Upper lobe of right lung (tissue), 1 donor: ENCODE results near the gene TMEM145. TPM values are rescaled to one million over a fixed set of nuclear protein-coding genes. Genes with fewer than 3 reads are reported as not detected.
"Not testable (repeated sequence)": the region's sequence is repeated elsewhere in the genome, so short reads cannot be mapped to it uniquely, and the experiment has no call there.

ENCODE experiments used
- ATAC-seq: fragments of 200-7000 bp; cut with Tn5 transposase; one replicate; pipeline ENCODE4 v1.9.1; 2020; ENCODE audit warnings: mild to moderate bottlenecking, moderate library complexity
- DNase-seq: peaks from one replicate; pipeline ENCODE4 v3.0.0-alpha.2; 2020
- H3K27ac ChIP-seq: fragments of 200-600 bp; one replicate; pipeline ENCODE4 v1.8.0; 2022
- H3K27me3 ChIP-seq: fragments of 200-600 bp; one replicate; pipeline ENCODE4 v1.8.0; 2022; ENCODE audit warnings: mild to moderate bottlenecking
- H3K36me3 ChIP-seq: fragments of 200-600 bp; one replicate; pipeline ENCODE4 v1.8.0; 2022
- H3K4me1 ChIP-seq: fragments of 200-600 bp; one replicate; pipeline ENCODE4 v1.8.0; 2022
- H3K4me3 ChIP-seq: fragments of 200-600 bp; one replicate; pipeline ENCODE4 v1.8.0; 2022; ENCODE audit warnings: mild to moderate bottlenecking
- H3K9me3 ChIP-seq: fragments of 200-600 bp; one replicate; pipeline ENCODE4 v1.8.0; 2022
- CTCF ChIP-seq: fragments of 200-600 bp; IDR thresholded peaks from one replicate; pipeline ENCODE4 v1.8.0; 2022; ENCODE audit warnings: antibody characterized with exemption
- intact Hi-C: fragments of 100-400 bp; cut with DNase I; formaldehyde crosslinking; loops from one replicate; pipeline ENCODE4 v1.11.0; 2022
- total RNA-seq: library from RNA; stranded (reverse); fragmentation: NEBNext Ultra II Directional; extraction: Animal tissue kit (Norgen Biotek cat#: 25700); gene quantifications from one replicate; pipeline ENCODE4 v1.2.1, GENCODE V29; 2021
- donor health status: DM: no; HTN: yes; CAD: no; lungs with severe emphysema.

Gene TMEM145
- total RNA-seq, 1 donor from 2014 or later: 0.35 TPM

GRCh38 chr19:42333018-42333417 is 19.9 kb downstream of the TMEM145 start:
- TF ChIP-seq CTCF: no peak
- DNase-seq: no peak
- intact Hi-C loops: no loop called here
- Histone ChIP-seq H3K9me3 (no peaks in the 10 kb centered on the region), H3K27ac (no peak overlapping the region), H3K36me3 (peaks cover 11% of the 10 kb centered on the region), H3K4me1 (no peaks in the 10 kb centered on the region), H3K4me3 (no peak overlapping the region), H3K27me3 (no peaks in the 10 kb centered on the region)
- no peak for ATAC-seq

- no peaks in the 10 kb centered on the region for H3K27me3 ChIP-seq
- TF ChIP-seq CTCF: no peak
- no peaks in the 10 kb centered on the region for H3K9me3 ChIP-seq
- ATAC-seq (no peak), DNase-seq (no peak)
- intact Hi-C loops: no loop called here
- no peak overlapping the region for H3K27ac ChIP-seq
- no peak overlapping the region for H3K4me3 ChIP-seq
- peaks cover 11% of the 10 kb centered on the region for H3K36me3 ChIP-seq
- H3K4me1 ChIP-seq: no peaks in the 10 kb centered on the region
Measured at GRCh38 chr19:42333975-42334696, 21.0 kb downstream of the TMEM145 start.

GRCh38 chr19:42334697-42335373 is 21.7 kb downstream of the TMEM145 start:
- Histone ChIP-seq H3K27me3 (no peaks in the 10 kb centered on the region), H3K4me1 (no peaks in the 10 kb centered on the region), H3K36me3 (peaks cover 11% of the 10 kb centered on the region), H3K27ac (no peak overlapping the region), H3K9me3 (no peaks in the 10 kb centered on the region), H3K4me3 (no peak overlapping the region)
- ATAC-seq: no peak
- DNase-seq: no peak
- intact Hi-C loops: no loop called here
- no peak for TF ChIP-seq CTCF

- H3K27ac ChIP-seq: no peak overlapping the region
- H3K4me1 ChIP-seq: no peaks in the 10 kb centered on the region
- H3K9me3 ChIP-seq: no peaks in the 10 kb centered on the region
- ATAC-seq (no peak), DNase-seq (no peak)
- peaks cover 11% of the 10 kb centered on the region for H3K36me3 ChIP-seq
- no peak for TF ChIP-seq CTCF
- no peak overlapping the region for H3K4me3 ChIP-seq
- no peaks in the 10 kb centered on the region for H3K27me3 ChIP-seq
- intact Hi-C loops: no loop called here
Measured at GRCh38 chr19:42335374-42335936, 22.3 kb downstream of the TMEM145 start.

GRCh38 chr19:42335971-42336370 is 22.9 kb downstream of the TMEM145 start:
- no peaks in the 10 kb centered on the region for H3K4me1 ChIP-seq
- no peaks in the 10 kb centered on the region for H3K9me3 ChIP-seq
- ATAC-seq: no peak
- TF ChIP-seq CTCF: no peak
- H3K36me3 ChIP-seq: peaks cover 11% of the 10 kb centered on the region
- H3K27me3 ChIP-seq: no peaks in the 10 kb centered on the region
- intact Hi-C loops: no loop called here
- no peak for DNase-seq
- H3K4me3 ChIP-seq: no peak overlapping the region
- no peak overlapping the region for H3K27ac ChIP-seq

- H3K27me3 ChIP-seq, H3K9me3 ChIP-seq, intact Hi-C loops, H3K27ac ChIP-seq, H3K4me1 ChIP-seq, ATAC-seq, H3K4me3 ChIP-seq, DNase-seq: not testable (repeated sequence)
- peaks cover 11% of the 10 kb centered on the region for H3K36me3 ChIP-seq
Measured at GRCh38 chr19:42339126-42339860, 26.2 kb downstream of the TMEM145 start.

GRCh38 chr19:42339922-42340321 is 26.8 kb downstream of the TMEM145 start:
- DNase-seq, ATAC-seq, H3K27ac ChIP-seq, H3K9me3 ChIP-seq, intact Hi-C loops, H3K4me1 ChIP-seq, H3K27me3 ChIP-seq, H3K4me3 ChIP-seq: not testable (repeated sequence)
- H3K36me3 ChIP-seq: peaks cover 17% of the 10 kb centered on the region
